GM12878 (cell line): ENCODE results near the gene SLCO2A1. TPM values are rescaled to one million over a fixed set of nuclear protein-coding genes. Genes with fewer than 3 reads are reported as not detected.

Source experiments
- ATAC-seq: fragments of 200-7000 bp; cut with Tn5 transposase; 3 replicates; pipeline ENCODE4 v1.9.1; 2020; ENCODE audit warnings: mild to moderate bottlenecking, moderate library complexity
- BruUV-seq: library from RNA; stranded (reverse); fragments of 400-500 nt; replicated peaks from 2 replicates; lab custom pipeline; 2021; lab: Mats Ljungman, UMichigan
- CTCF ChIA-PET: fragments of 300-600 bp; sonication (Branson Sonifier 250); formaldehyde crosslinking; extraction: SDS; loops from one replicate; lab custom pipeline; 2021; ENCODE audit warnings: inconsistent platforms; lab: Yijun Ruan, JAX
- POLR2A ChIA-PET: fragments of 350-600 bp; formaldehyde crosslinking; extraction: SDS; loops from one replicate; lab custom pipeline; 2021; ENCODE audit warnings: inconsistent platforms; lab: Charles Lee
- RAD21 ChIA-PET: fragments of 300-600 bp; sonication (Branson Sonifier 250); formaldehyde crosslinking; loops from one replicate; lab custom pipeline; 2023; ENCODE audit warnings: antibody characterized with exemption; ENCODE audit not compliant: unreplicated experiment; lab: Charles Lee
- SMC1A ChIA-PET: fragments of 300-600 bp; sonication (Branson Sonifier 250); formaldehyde crosslinking; loops from one replicate; lab custom pipeline; 2023; ENCODE audit not compliant: unreplicated experiment, uncharacterized antibody; lab: Charles Lee
- DNase-seq: peaks from one replicate; pipeline ENCODE4 v3.0.0-alpha.2; 2011; ENCODE audit warnings: low read depth, low spot score
- FAIRE-seq: peaks from 3 replicates; lab custom pipeline; 2011; peaks lifted over from hg19 to GRCh38; lab: Jason Lieb, UNC
- H2AFZ ChIP-seq: 2 replicates; pipeline ENCODE4 v1.6.0; 2011; ENCODE audit warnings: low read depth, low read length, control low read depth; ENCODE audit not compliant: control insufficient read depth
- H3K27ac ChIP-seq: 2 replicates; pipeline ENCODE4 v1.5.1; 2011; ENCODE audit warnings: control low read depth; ENCODE audit not compliant: control insufficient read depth, insufficient read depth
- H3K27me3 ChIP-seq, 2 experiments: replicated peaks in 1 of 2; 2 replicates each; pipeline versions ENCODE4 v1.6.0 to v1.6.1; 2011; ENCODE audit warnings: low read length in 1 of 2; ENCODE audit not compliant: control insufficient read depth in 2 of 2, insufficient read depth in 2 of 2
- H3K36me3 ChIP-seq, 2 experiments: 2 replicates each; pipeline ENCODE4 v1.5.1; 2011; ENCODE audit warnings: low read length in 1 of 2; ENCODE audit not compliant: control insufficient read depth in 2 of 2, insufficient read depth in 2 of 2
- H3K4me1 ChIP-seq: 2 replicates; pipeline ENCODE4 v1.6.1; 2011; ENCODE audit warnings: mild to moderate bottlenecking, low read length, moderate library complexity, mixed read lengths; ENCODE audit not compliant: control insufficient read depth, insufficient read depth
- H3K4me2 ChIP-seq: 2 replicates; pipeline ENCODE4 v1.6.0; 2011; ENCODE audit warnings: control low read depth; ENCODE audit not compliant: control insufficient read depth, insufficient read depth
- H3K4me3 ChIP-seq: fragments of 200-600 bp; sonication (generic); 2 replicates; pipeline ENCODE4 v1.5.1; 2016
- H3K79me2 ChIP-seq: 2 replicates; pipeline ENCODE4 v1.6.0; 2011; ENCODE audit warnings: low read length; ENCODE audit not compliant: control insufficient read depth, insufficient read depth
- H3K9ac ChIP-seq: 2 replicates; pipeline ENCODE4 v1.8.0; 2011; ENCODE audit warnings: low read length, control low read depth, mixed read lengths; ENCODE audit not compliant: control insufficient read depth, insufficient read depth
- H3K9me3 ChIP-seq: replicated peaks from 3 replicates; pipeline ENCODE4 v1.5.1; 2011; ENCODE audit warnings: mild to moderate bottlenecking, low read length; ENCODE audit not compliant: control insufficient read depth, insufficient read depth
- H4K20me1 ChIP-seq: 2 replicates; pipeline ENCODE4 v1.6.0; 2011; ENCODE audit not compliant: control insufficient read depth, insufficient read depth
- ATF3 ChIP-seq: IDR thresholded peaks from 2 replicates; pipeline ENCODE4 v1.6.1; 2011; ENCODE audit warnings: low read depth, mild to moderate bottlenecking, low read length, moderate library complexity, borderline replicate concordance; ENCODE audit errors: extremely low read depth
- CUX1 ChIP-seq: IDR thresholded peaks from 2 replicates; pipeline ENCODE4 v1.6.1; 2012; ENCODE audit warnings: improper control_type of control experiment, low read depth, low read length; ENCODE audit not compliant: insufficient replicate concordance
- ETV6 ChIP-seq, 2 experiments: fragments of 450-650 bp in 1 of 2; IDR thresholded peaks in 1 of 2; conservative IDR thresholded peaks in 1 of 2; 2 replicates each; pipeline ENCODE4 v1.6.1; 2014; ENCODE audit warnings: antibody characterized with exemption in 1 of 2, borderline replicate concordance in 1 of 2, low read depth in 1 of 2, mild to moderate bottlenecking in 1 of 2, moderate library complexity in 1 of 2
- FOXK2 ChIP-seq: fragments of 450-650 bp; IDR thresholded peaks from 2 replicates; pipeline ENCODE4 v1.6.1; 2017; ENCODE audit warnings: mild to moderate bottlenecking, moderate library complexity
- IRF3 ChIP-seq: fragments of 450-650 bp; IDR thresholded peaks from 2 replicates; pipeline ENCODE4 v1.6.1; 2014; ENCODE audit warnings: mild to moderate bottlenecking
- NFIC ChIP-seq: IDR thresholded peaks from 2 replicates; pipeline ENCODE4 v1.6.1; 2012; ENCODE audit warnings: low read depth, mild to moderate bottlenecking, inconsistent platforms, low read length, moderate library complexity
- PAX8 ChIP-seq: fragments of 450-650 bp; IDR thresholded peaks from 2 replicates; pipeline ENCODE4 v1.6.1; 2017; ENCODE audit warnings: mild to moderate bottlenecking, moderate library complexity
- RELA ChIP-seq: fragments of 450-650 bp; IDR thresholded peaks from 2 replicates; pipeline ENCODE4 v1.8.0; 2014; ENCODE audit warnings: borderline replicate concordance; ENCODE audit not compliant: partially characterized antibody
- SIN3A ChIP-seq: IDR thresholded peaks from 2 replicates; pipeline ENCODE4 v1.6.1; 2012; ENCODE audit warnings: low read depth, low read length, improper control_type of control experiment
- SMAD1 ChIP-seq: fragments of 450-650 bp; IDR thresholded peaks from 2 replicates; pipeline ENCODE4 v1.6.1; 2018; ENCODE audit warnings: mild to moderate bottlenecking, low read depth; ENCODE audit not compliant: partially characterized antibody
- ZNF592 ChIP-seq: fragments of 450-650 bp; IDR thresholded peaks from 2 replicates; pipeline ENCODE4 v1.6.1; 2017; ENCODE audit warnings: mild to moderate bottlenecking, moderate library complexity
- WGBS: methylation state at CpG from one replicate; pipeline ENCODE4 v1.1.6; 2016; ENCODE audit warnings: low lambda C conversion rate; ENCODE audit not compliant: insufficient replicate concordance, insufficient coverage; ENCODE audit errors: missing lambda C conversion rate; 5-methylcytosine and 5-hydroxymethylcytosine counted together
- in situ Hi-C: fragments of 300-500 bp; cut with MboI; formaldehyde crosslinking; loops from 9 replicates; pipeline ENCODE4 v1.14.3; 2018; ENCODE audit warnings: mixed read lengths
- intact Hi-C: fragments of 100-400 bp; cut with micrococcal nuclease; formaldehyde crosslinking; loops from one replicate; pipeline ENCODE4 v1.14.2; 2022; ENCODE audit not compliant: unreplicated experiment
- polyA plus RNA-seq, 11 experiments: library from polyadenylated mRNA; depleted of rRNA in 4 of 11; unstranded in 6 of 11; stranded (reverse) in 5 of 11; fragments of >200 nt; fragmentation: Nextera tagmentation in 4 of 11; fragmentation: Illumina TruSeq in 1 of 11; extraction: Ambion mirVana in 4 of 11; extraction: Trizol in 1 of 11; gene quantifications; 1 replicate in 1 of 11; 2 replicates in 10 of 11; pipeline versions ENCODE4 v1.2.1 to v1.2.3, GENCODE V29; 2011 to 2016; ENCODE audit warnings: inconsistent platforms in 2 of 11, missing spikeins in 2 of 11, low read depth in 1 of 11
- total RNA-seq, 4 experiments: library from RNA; depleted of rRNA in 3 of 4; stranded (reverse); fragments of >200 nt in 3 of 4; fragmentation: Illumina TruSeq in 1 of 4; extraction: Trizol in 1 of 4; gene quantifications; 2 replicates each; pipeline versions ENCODE4 v1.2.1 to v1.2.3, GENCODE V29; 2013 to 2021

SLCO2A1 gene
- total and polyA plus RNA-seq, 10 of the 15 experiments (the other 5 are each of a cell fraction or from before 2014, with no cell fraction given): 0.05 TPM; not detected in 9

- POLR2A ChIA-PET: no interaction called here
- in situ Hi-C loops (no loop called here), intact Hi-C loops (loop anchor here (5.0 to 10.0 kb wide), 2 partner anchors 502 to 546 kb away; no protein-coding TSS in a partner anchor)
- RAD21 ChIA-PET: interaction anchor here (1.2 kb wide), 1 partner anchor 887 kb away, joined by 3 read pairs; no protein-coding TSS in a partner anchor
- peaks cover 0 to 2% of the 10 kb centered on the region in 2 experiments; a peak in 2 of 4 replicates for H3K27me3 ChIP-seq
- no peak overlapping the region for H3K27ac ChIP-seq
- H4K20me1 ChIP-seq: no peaks in the 10 kb centered on the region; the same call in 1 of the 2 replicates
- no peak overlapping the region for H3K4me2 ChIP-seq
- H3K9me3 ChIP-seq: no peaks in the 10 kb centered on the region
- BruUV-seq: no TSS peak
- no peaks in the 10 kb centered on the region for H3K36me3 ChIP-seq
- H3K9ac ChIP-seq: no peak overlapping the region
- H3K4me3 ChIP-seq: no peak overlapping the region
- FAIRE-seq (no peak), DNase-seq (no peak), ATAC-seq (no peak)
- SMC1A ChIA-PET: no interaction called here
- CTCF ChIA-PET: interaction anchor here (1.1 to 6.0 kb wide), 9 partner anchors 21 to 1198 kb away, joined by 3 to 37 read pairs (median 5); no protein-coding TSS in a partner anchor
- no peaks in the 10 kb centered on the region for H3K79me2 ChIP-seq
- no peak overlapping the region for H2AFZ ChIP-seq
- WGBS: 68% methylated on average over 14 of the region's 14 CpGs
- H3K4me1 ChIP-seq: peaks cover 2% of the 10 kb centered on the region
- TF ChIP-seq RELA: no peak
- no peak for TF ChIP-seq SMAD1
- TF ChIP-seq ATF3: no peak
- no peak for TF ChIP-seq CUX1
- no peak for TF ChIP-seq SIN3A
- TF ChIP-seq ETV6 (conservative IDR thresholded peaks at IDR 0.05 in 1 of 2, IDR thresholded peaks at IDR 0.05 in 1 of 2; ENCODE audit: borderline replicate concordance in 1 of 2, low read depth in 1 of 2): no peak
- TF ChIP-seq FOXK2: no peak
- TF ChIP-seq PAX8: no peak
- TF ChIP-seq IRF3: no peak
- no peak for TF ChIP-seq ZNF592
- TF ChIP-seq NFIC: no peak
Observed at GRCh38 chr3:133928903-133929607, 100.7 kb downstream of the SLCO2A1 start.
